Parathyroid adenoma (tissue), 2 donors: Measurements from ENCODE around the gene RPS6KA5.

Experiments
- H2AFZ ChIP-seq: fragments of 300-600 bp; sonication (generic); one replicate; pipeline ENCODE4 v1.7.0; 2017; ENCODE audit warnings: antibody characterized with exemption, mild to moderate bottlenecking
- H3K27ac ChIP-seq: fragments of 300-600 bp; sonication (generic); one replicate; pipeline ENCODE4 v1.7.0; 2017
- H3K27me3 ChIP-seq: fragments of 300-600 bp; sonication (generic); one replicate; pipeline ENCODE4 v1.7.0; 2017; ENCODE audit warnings: low read length; ENCODE audit not compliant: control insufficient read depth, insufficient read depth
- H3K36me3 ChIP-seq: fragments of 300-600 bp; sonication (generic); one replicate; pipeline ENCODE4 v1.7.0; 2017; ENCODE audit warnings: low read length; ENCODE audit not compliant: control insufficient read depth, insufficient read depth
- H3K4me1 ChIP-seq: fragments of 300-600 bp; sonication (generic); one replicate; pipeline ENCODE4 v1.7.0; 2017; ENCODE audit warnings: control low read depth
- H3K4me2 ChIP-seq: fragments of 300-600 bp; sonication (generic); one replicate; pipeline ENCODE4 v1.7.0; 2017; ENCODE audit warnings: low read length
- H3K4me3 ChIP-seq: fragments of 300-600 bp; sonication (generic); one replicate; pipeline ENCODE4 v1.7.0; 2017; ENCODE audit warnings: low read depth, low read length
- H3K79me2 ChIP-seq: fragments of 300-600 bp; sonication (generic); one replicate; pipeline ENCODE4 v1.7.0; 2017; ENCODE audit warnings: control low read depth
- H3K9ac ChIP-seq: fragments of 300-600 bp; sonication (generic); one replicate; pipeline ENCODE4 v1.7.0; 2017; ENCODE audit warnings: mild to moderate bottlenecking
- H3K9me3 ChIP-seq: fragments of 300-600 bp; sonication (generic); one replicate; pipeline ENCODE4 v1.7.0; 2017; ENCODE audit warnings: low read length; ENCODE audit not compliant: control insufficient read depth
- CTCF ChIP-seq: fragments of 300-600 bp; sonication (generic); IDR thresholded peaks from one replicate; pipeline ENCODE4 v1.7.0; 2017; ENCODE audit warnings: antibody characterized with exemption, mild to moderate bottlenecking
- donor health status: primary hyperparathyroidism.

RPS6KA5 gene

GRCh38 chr14:90810806-90811205 is 249.6 kb downstream of the RPS6KA5 start:
- no peak overlapping the region for H2AFZ ChIP-seq
- H3K4me3 ChIP-seq: no peak overlapping the region
- H3K9me3 ChIP-seq: no peaks in the 10 kb centered on the region
- H3K4me1 ChIP-seq: peaks cover 33% of the 10 kb centered on the region
- H3K79me2 ChIP-seq: peaks cover 52% of the 10 kb centered on the region
- H3K27me3 ChIP-seq: no peaks in the 10 kb centered on the region
- H3K36me3 ChIP-seq: no peaks in the 10 kb centered on the region
- no peak overlapping the region for H3K27ac ChIP-seq
- TF ChIP-seq CTCF: no peak
- H3K4me2 ChIP-seq: no peak overlapping the region
- H3K9ac ChIP-seq: no peak overlapping the region

- Histone ChIP-seq H3K4me3 (no peak overlapping the region), H3K27me3 (no peaks in the 10 kb centered on the region), H3K27ac (no peak overlapping the region), H3K4me2 (no peak overlapping the region), H2AFZ (no peak overlapping the region), H3K4me1 (peaks cover 26% of the 10 kb centered on the region), H3K9ac (no peak overlapping the region), H3K79me2 (peaks cover 47% of the 10 kb centered on the region), H3K9me3 (no peaks in the 10 kb centered on the region), H3K36me3 (no peaks in the 10 kb centered on the region)
- TF ChIP-seq CTCF: no peak
Measured at GRCh38 chr14:90809530-90810312, 250.7 kb downstream of the RPS6KA5 start.

- no peak for TF ChIP-seq CTCF
- Histone ChIP-seq H3K4me2 (no peak overlapping the region), H3K79me2 (peaks cover 51% of the 10 kb centered on the region), H2AFZ (no peak overlapping the region), H3K27ac (no peak overlapping the region), H3K9ac (no peak overlapping the region), H3K9me3 (no peaks in the 10 kb centered on the region), H3K4me1 (peaks cover 19% of the 10 kb centered on the region), H3K27me3 (no peaks in the 10 kb centered on the region), H3K36me3 (no peaks in the 10 kb centered on the region), H3K4me3 (no peak overlapping the region)
Measured at GRCh38 chr14:90808759-90809529, 251.5 kb downstream of the RPS6KA5 start.

- no peaks in the 10 kb centered on the region for H3K36me3 ChIP-seq
- H2AFZ ChIP-seq: no peak overlapping the region
- H3K27ac ChIP-seq: no peak overlapping the region
- H3K4me3 ChIP-seq: no peak overlapping the region
- H3K27me3 ChIP-seq: no peaks in the 10 kb centered on the region
- H3K9me3 ChIP-seq: no peaks in the 10 kb centered on the region
- peaks cover 57% of the 10 kb centered on the region for H3K79me2 ChIP-seq
- no peak for TF ChIP-seq CTCF
- no peak overlapping the region for H3K4me2 ChIP-seq
- H3K9ac ChIP-seq: no peak overlapping the region
- peaks cover 14% of the 10 kb centered on the region for H3K4me1 ChIP-seq
Measured at GRCh38 chr14:90807060-90807459, 253.4 kb downstream of the RPS6KA5 start.
